GM12878 (cell line): ENCODE data around the gene HOXB6. TPM values are rescaled to one million over a fixed set of nuclear protein-coding genes. Genes with fewer than 3 reads are reported as not detected.

Experiments used
- ATAC-seq: fragments of 200-7000 bp; cut with Tn5 transposase; 3 replicates; pipeline ENCODE4 v1.9.1; 2020; ENCODE audit warnings: mild to moderate bottlenecking, moderate library complexity
- BruUV-seq: library from RNA; stranded (reverse); fragments of 400-500 nt; replicated peaks from 2 replicates; lab custom pipeline; 2021; lab: Mats Ljungman, UMichigan
- CTCF ChIA-PET: fragments of 300-600 bp; sonication (Branson Sonifier 250); formaldehyde crosslinking; extraction: SDS; loops from one replicate; lab custom pipeline; 2021; ENCODE audit warnings: inconsistent platforms; lab: Yijun Ruan, JAX
- POLR2A ChIA-PET: fragments of 350-600 bp; formaldehyde crosslinking; extraction: SDS; loops from one replicate; lab custom pipeline; 2021; ENCODE audit warnings: inconsistent platforms; lab: Charles Lee
- RAD21 ChIA-PET: fragments of 300-600 bp; sonication (Branson Sonifier 250); formaldehyde crosslinking; loops from one replicate; lab custom pipeline; 2023; ENCODE audit warnings: antibody characterized with exemption; ENCODE audit not compliant: unreplicated experiment; lab: Charles Lee
- SMC1A ChIA-PET: fragments of 300-600 bp; sonication (Branson Sonifier 250); formaldehyde crosslinking; loops from one replicate; lab custom pipeline; 2023; ENCODE audit not compliant: unreplicated experiment, uncharacterized antibody; lab: Charles Lee
- DNase-seq: peaks from one replicate; pipeline ENCODE4 v3.0.0-alpha.2; 2011; ENCODE audit warnings: low read depth, low spot score
- FAIRE-seq: peaks from 3 replicates; lab custom pipeline; 2011; peaks lifted over from hg19 to GRCh38; lab: Jason Lieb, UNC
- H2AFZ ChIP-seq: 2 replicates; pipeline ENCODE4 v1.6.0; 2011; ENCODE audit warnings: low read depth, low read length, control low read depth; ENCODE audit not compliant: control insufficient read depth
- H3K27ac ChIP-seq: 2 replicates; pipeline ENCODE4 v1.5.1; 2011; ENCODE audit warnings: control low read depth; ENCODE audit not compliant: control insufficient read depth, insufficient read depth
- H3K27me3 ChIP-seq, 2 experiments: replicated peaks in 1 of 2; 2 replicates each; pipeline versions ENCODE4 v1.6.0 to v1.6.1; 2011; ENCODE audit warnings: low read length in 1 of 2; ENCODE audit not compliant: control insufficient read depth in 2 of 2, insufficient read depth in 2 of 2
- H3K36me3 ChIP-seq, 2 experiments: 2 replicates each; pipeline ENCODE4 v1.5.1; 2011; ENCODE audit warnings: low read length in 1 of 2; ENCODE audit not compliant: control insufficient read depth in 2 of 2, insufficient read depth in 2 of 2
- H3K4me1 ChIP-seq: 2 replicates; pipeline ENCODE4 v1.6.1; 2011; ENCODE audit warnings: mild to moderate bottlenecking, low read length, moderate library complexity, mixed read lengths; ENCODE audit not compliant: control insufficient read depth, insufficient read depth
- H3K4me2 ChIP-seq: 2 replicates; pipeline ENCODE4 v1.6.0; 2011; ENCODE audit warnings: control low read depth; ENCODE audit not compliant: control insufficient read depth, insufficient read depth
- H3K4me3 ChIP-seq: fragments of 200-600 bp; sonication (generic); 2 replicates; pipeline ENCODE4 v1.5.1; 2016
- H3K79me2 ChIP-seq: 2 replicates; pipeline ENCODE4 v1.6.0; 2011; ENCODE audit warnings: low read length; ENCODE audit not compliant: control insufficient read depth, insufficient read depth
- H3K9ac ChIP-seq: 2 replicates; pipeline ENCODE4 v1.8.0; 2011; ENCODE audit warnings: low read length, control low read depth, mixed read lengths; ENCODE audit not compliant: control insufficient read depth, insufficient read depth
- H3K9me3 ChIP-seq: replicated peaks from 3 replicates; pipeline ENCODE4 v1.5.1; 2011; ENCODE audit warnings: mild to moderate bottlenecking, low read length; ENCODE audit not compliant: control insufficient read depth, insufficient read depth
- H4K20me1 ChIP-seq: 2 replicates; pipeline ENCODE4 v1.6.0; 2011; ENCODE audit not compliant: control insufficient read depth, insufficient read depth
- E2F8 ChIP-seq: fragments of 450-650 bp; IDR thresholded peaks from 2 replicates; pipeline ENCODE4 v1.6.1; 2018; ENCODE audit warnings: mild to moderate bottlenecking, low read depth, moderate library complexity; ENCODE audit not compliant: partially characterized antibody
- MXI1 ChIP-seq: fragments of 150-350 bp; IDR thresholded peaks from 2 replicates; pipeline ENCODE4 v1.6.1; 2011; ENCODE audit warnings: low read depth, mild to moderate bottlenecking, inconsistent platforms, low read length, improper control_type of control experiment
- NFYB ChIP-seq: IDR thresholded peaks from 2 replicates; pipeline ENCODE4 v1.6.1; 2011; ENCODE audit warnings: low read depth, mild to moderate bottlenecking, low read length, improper control_type of control experiment, moderate library complexity; ENCODE audit not compliant: insufficient read depth
- SMAD5 ChIP-seq: IDR thresholded peaks from 2 replicates; pipeline ENCODE4 v1.6.1; 2016; ENCODE audit warnings: antibody characterized with exemption, low read depth
- ZNF274 ChIP-seq: IDR thresholded peaks from one replicate; pipeline ENCODE4 v1.8.0; 2011; ENCODE audit not compliant: insufficient read length, insufficient read depth
- WGBS: methylation state at CpG from one replicate; pipeline ENCODE4 v1.1.6; 2016; ENCODE audit warnings: low lambda C conversion rate; ENCODE audit not compliant: insufficient replicate concordance, insufficient coverage; ENCODE audit errors: missing lambda C conversion rate; 5-methylcytosine and 5-hydroxymethylcytosine counted together
- in situ Hi-C: fragments of 300-500 bp; cut with MboI; formaldehyde crosslinking; loops from 9 replicates; pipeline ENCODE4 v1.14.3; 2018; ENCODE audit warnings: mixed read lengths
- intact Hi-C: fragments of 100-400 bp; cut with micrococcal nuclease; formaldehyde crosslinking; loops from one replicate; pipeline ENCODE4 v1.14.2; 2022; ENCODE audit not compliant: unreplicated experiment
- polyA plus RNA-seq, 11 experiments: library from polyadenylated mRNA; depleted of rRNA in 4 of 11; unstranded in 6 of 11; stranded (reverse) in 5 of 11; fragments of >200 nt; fragmentation: Nextera tagmentation in 4 of 11; fragmentation: Illumina TruSeq in 1 of 11; extraction: Ambion mirVana in 4 of 11; extraction: Trizol in 1 of 11; gene quantifications; 1 replicate in 1 of 11; 2 replicates in 10 of 11; pipeline versions ENCODE4 v1.2.1 to v1.2.3, GENCODE V29; 2011 to 2016; ENCODE audit warnings: inconsistent platforms in 2 of 11, missing spikeins in 2 of 11, low read depth in 1 of 11
- total RNA-seq, 4 experiments: library from RNA; depleted of rRNA in 3 of 4; stranded (reverse); fragments of >200 nt in 3 of 4; fragmentation: Illumina TruSeq in 1 of 4; extraction: Trizol in 1 of 4; gene quantifications; 2 replicates each; pipeline versions ENCODE4 v1.2.1 to v1.2.3, GENCODE V29; 2013 to 2021

HOXB6 gene
- total and polyA plus RNA-seq, 10 of the 15 experiments (the other 5 are each of a cell fraction or from before 2014, with no cell fraction given) = 0.04 to 0.51 (median 0.09) TPM; not detected in 2

- ChIA-PET POLR2A (interaction anchor here (0.6 to 1.1 kb wide), 3 partner anchors 86 to 475 kb away, joined by 3 to 4 read pairs (median 3); no protein-coding TSS in a partner anchor), CTCF (interaction anchor here (0.8 to 3.3 kb wide), 17 partner anchors 13 to 617 kb away, joined by 3 to 22 read pairs (median 4); partner anchors contain the start of gene CDK5RAP3), SMC1A (interaction anchor here (0.5 to 3.0 kb wide), 14 partner anchors 12 to 501 kb away, joined by 3 to 23 read pairs (median 4); no protein-coding TSS in a partner anchor), RAD21 (interaction anchor here (0.8 to 2.6 kb wide), 10 partner anchors 31 to 372 kb away, joined by 3 to 13 read pairs (median 6); no protein-coding TSS in a partner anchor)
- no peak overlapping the region for H3K4me3 ChIP-seq
- no peaks in the 10 kb centered on the region for H3K36me3 ChIP-seq
- no peak overlapping the region for H2AFZ ChIP-seq
- H3K9me3 ChIP-seq = no peaks in the 10 kb centered on the region
- no peaks in the 10 kb centered on the region for H3K79me2 ChIP-seq
- no peak overlapping the region for H3K4me2 ChIP-seq
- H4K20me1 ChIP-seq = no peaks in the 10 kb centered on the region
- no TSS peak for BruUV-seq
- H3K9ac ChIP-seq = no peak overlapping the region
- in situ Hi-C loops = no loop called here
- ATAC-seq = no peak
- no peak overlapping the region for H3K27ac ChIP-seq
- TF ChIP-seq E2F8 = no peak
- TF ChIP-seq ZNF274 = no peak
- no peak for TF ChIP-seq NFYB
- TF ChIP-seq MXI1 = no peak
- TF ChIP-seq SMAD5 = no peak
- FAIRE-seq = no peak
- DNase-seq = no peak
- peaks cover 0 to 4% of the 10 kb centered on the region in 2 experiments; a peak in 2 of 4 replicates for H3K27me3 ChIP-seq
- peaks cover 2% of the 10 kb centered on the region for H3K4me1 ChIP-seq
- intact Hi-C loops = no loop called here
- WGBS = 53% methylated on average over 5 of the region's 5 CpGs
These were observed 17.3 kb downstream of the HOXB6 start for GRCh38 chr17:48587276-48588073.
